Measurements from ENCODE around the gene RAB3D. TPM values are rescaled to one million over a fixed set of nuclear protein-coding genes. Genes with fewer than 3 reads are reported as not detected.
A peak's percentile ranks its signal among the peaks of the same experiment; 100 is the strongest.

The RAB3D gene
- total and polyA plus RNA-seq, 2 experiments from 2014 or later, result 3.8 to 21.2 TPM

DNA sequence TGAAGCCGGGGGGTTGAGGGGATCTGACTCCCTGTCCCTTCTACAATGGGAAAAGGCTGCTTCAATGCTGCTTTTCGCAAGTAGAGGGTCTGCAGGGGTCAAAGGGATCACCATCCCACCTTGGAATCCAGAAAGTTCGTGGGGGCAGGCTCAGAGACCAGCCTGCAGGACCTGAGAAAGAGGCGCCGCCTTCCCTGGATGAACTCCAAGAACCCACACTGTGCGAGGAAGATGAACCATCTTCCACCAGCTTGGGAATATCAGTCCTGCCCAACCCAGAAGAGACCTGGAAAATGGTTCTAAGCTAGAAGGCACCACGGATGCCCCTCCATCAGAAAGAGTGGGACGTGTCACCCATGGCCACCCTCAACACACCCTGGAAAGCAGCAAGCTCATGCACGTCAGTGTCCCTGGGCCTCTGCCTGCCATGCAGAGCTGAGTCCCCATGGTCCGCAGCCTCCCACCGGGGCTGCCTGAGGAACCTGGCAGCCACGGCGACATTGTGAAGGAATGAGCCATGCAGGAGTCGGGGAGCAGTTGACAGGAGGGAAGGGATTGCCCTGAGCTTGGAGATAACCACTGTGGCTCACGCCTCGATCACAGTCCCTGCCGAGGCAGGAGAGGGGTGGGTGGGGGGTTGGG, 14.6 kb downstream of the RAB3D start:
- Histone ChIP-seq H3K4me1 (ENCODE audit: insufficient read depth) (no peaks in the 10 kb centered on the region; the same call in 1 of the 2 replicates), H4K20me1 (replicated peaks; ENCODE audit: insufficient read depth) (no peaks in the 10 kb centered on the region), H3K79me2 (replicated peaks; ENCODE audit: insufficient read depth) (no peaks in the 10 kb centered on the region), H2AFZ (no peak overlapping the region), H3K4me3 (no peak overlapping the region), H3K27ac (ENCODE audit: low read depth) (no peak overlapping the region), H3K27me3 (ENCODE audit: insufficient read depth) (no peaks in the 10 kb centered on the region), H3K36me3 (ENCODE audit: insufficient read depth) (no peaks in the 10 kb centered on the region), H3F3A (replicated peaks; ENCODE audit: low read depth) (no peaks in the 10 kb centered on the region; the same call in 1 of the 2 replicates), H3K4me2 (no peak overlapping the region), H3K9me2 (ENCODE audit: insufficient read depth) (no peaks in the 10 kb centered on the region)
- Mint-ChIP-seq H3K9me3 (no peaks in the 10 kb centered on the region), H3K27ac (peak overlapping the region; percentile 45), H3K4me1 (peaks cover 15% of the 10 kb centered on the region), H3K4me3 (no peak overlapping the region), H3K36me3 (ENCODE audit: low read depth) (no peaks in the 10 kb centered on the region; the same call in 2 of the 3 replicates), H3K27me3 (ENCODE audit: insufficient read depth, low read depth, poor library complexity) (peaks cover 10% of the 10 kb centered on the region)
- TF ChIP-seq CTCF (conservative IDR thresholded peaks at IDR 0.05; ENCODE audit: low read depth in 2 of 2) (no peak), ZNF114 (CRISPR knock-in tag; IDR thresholded peaks at IDR 0.05) (no peak), ZNF331 (CRISPR knock-in tag; IDR thresholded peaks at IDR 0.05; ENCODE audit: low read depth) (no peak), POLR2AphosphoS5 (IDR thresholded peaks at IDR 0.05; ENCODE audit: low read depth) (no peak), JUNB (IDR thresholded peaks at IDR 0.05; ENCODE audit: unreplicated experiment) (no peak), CREB1 (CRISPR knock-in tag; IDR thresholded peaks at IDR 0.05; ENCODE audit: low read depth) (no peak), NANOG (IDR thresholded peaks at IDR 0.05; ENCODE audit: borderline replicate concordance) (no peak), EZH2phosphoT487 (IDR thresholded peaks at IDR 0.05; ENCODE audit: unreplicated experiment) (no peak), EZH2 (IDR thresholded peaks at IDR 0.05; ENCODE audit: low read depth, unreplicated experiment) (no peak), ETS1 (IDR thresholded peaks at IDR 0.05) (no peak), ZNF462 (CRISPR knock-in tag; IDR thresholded peaks at IDR 0.05) (no peak), STAT1 (IDR thresholded peaks at IDR 0.05; ENCODE audit: unreplicated experiment) (no peak)
- TF ChIP-seq, protein P1, sequence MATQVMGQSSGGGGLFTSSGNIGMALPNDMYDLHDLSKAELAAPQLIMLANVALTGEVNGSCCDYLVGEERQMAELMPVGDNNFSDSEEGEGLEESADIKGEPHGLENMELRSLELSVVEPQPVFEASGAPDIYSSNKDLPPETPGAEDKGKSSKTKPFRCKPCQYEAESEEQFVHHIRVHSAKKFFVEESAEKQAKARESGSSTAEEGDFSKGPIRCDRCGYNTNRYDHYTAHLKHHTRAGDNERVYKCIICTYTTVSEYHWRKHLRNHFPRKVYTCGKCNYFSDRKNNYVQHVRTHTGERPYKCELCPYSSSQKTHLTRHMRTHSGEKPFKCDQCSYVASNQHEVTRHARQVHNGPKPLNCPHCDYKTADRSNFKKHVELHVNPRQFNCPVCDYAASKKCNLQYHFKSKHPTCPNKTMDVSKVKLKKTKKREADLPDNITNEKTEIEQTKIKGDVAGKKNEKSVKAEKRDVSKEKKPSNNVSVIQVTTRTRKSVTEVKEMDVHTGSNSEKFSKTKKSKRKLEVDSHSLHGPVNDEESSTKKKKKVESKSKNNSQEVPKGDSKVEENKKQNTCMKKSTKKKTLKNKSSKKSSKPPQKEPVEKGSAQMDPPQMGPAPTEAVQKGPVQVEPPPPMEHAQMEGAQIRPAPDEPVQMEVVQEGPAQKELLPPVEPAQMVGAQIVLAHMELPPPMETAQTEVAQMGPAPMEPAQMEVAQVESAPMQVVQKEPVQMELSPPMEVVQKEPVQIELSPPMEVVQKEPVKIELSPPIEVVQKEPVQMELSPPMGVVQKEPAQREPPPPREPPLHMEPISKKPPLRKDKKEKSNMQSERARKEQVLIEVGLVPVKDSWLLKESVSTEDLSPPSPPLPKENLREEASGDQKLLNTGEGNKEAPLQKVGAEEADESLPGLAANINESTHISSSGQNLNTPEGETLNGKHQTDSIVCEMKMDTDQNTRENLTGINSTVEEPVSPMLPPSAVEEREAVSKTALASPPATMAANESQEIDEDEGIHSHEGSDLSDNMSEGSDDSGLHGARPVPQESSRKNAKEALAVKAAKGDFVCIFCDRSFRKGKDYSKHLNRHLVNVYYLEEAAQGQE (IDR thresholded peaks at IDR 0.05; ENCODE audit: unreplicated experiment), result no peak
- no peak for DNase-seq (ENCODE audit: low spot score)
- ATAC-seq, result no peak
